ENCODE data around the gene HASPIN. TPM values are rescaled to one million over a fixed set of nuclear protein-coding genes. Genes with fewer than 3 reads are reported as not detected.

HASPIN gene
- total RNA-seq, 1 donor from 2014 or later, result 22.9 TPM

GRCh38 chr17:3768341-3768740 lies 44.6 kb downstream of the HASPIN start:
- DNase-seq (ENCODE audit: low read depth, low spot score), result no peak
- H3K27ac Mint-ChIP-seq (ENCODE audit: unreplicated experiment), result peak overlapping the region; percentile 52
- no peaks in the 10 kb centered on the region for H3K36me3 Mint-ChIP-seq (ENCODE audit: low read depth)
- H3K4me1 Mint-ChIP-seq, result peaks cover 17% of the 10 kb centered on the region
- TF ChIP-seq, protein P1, sequence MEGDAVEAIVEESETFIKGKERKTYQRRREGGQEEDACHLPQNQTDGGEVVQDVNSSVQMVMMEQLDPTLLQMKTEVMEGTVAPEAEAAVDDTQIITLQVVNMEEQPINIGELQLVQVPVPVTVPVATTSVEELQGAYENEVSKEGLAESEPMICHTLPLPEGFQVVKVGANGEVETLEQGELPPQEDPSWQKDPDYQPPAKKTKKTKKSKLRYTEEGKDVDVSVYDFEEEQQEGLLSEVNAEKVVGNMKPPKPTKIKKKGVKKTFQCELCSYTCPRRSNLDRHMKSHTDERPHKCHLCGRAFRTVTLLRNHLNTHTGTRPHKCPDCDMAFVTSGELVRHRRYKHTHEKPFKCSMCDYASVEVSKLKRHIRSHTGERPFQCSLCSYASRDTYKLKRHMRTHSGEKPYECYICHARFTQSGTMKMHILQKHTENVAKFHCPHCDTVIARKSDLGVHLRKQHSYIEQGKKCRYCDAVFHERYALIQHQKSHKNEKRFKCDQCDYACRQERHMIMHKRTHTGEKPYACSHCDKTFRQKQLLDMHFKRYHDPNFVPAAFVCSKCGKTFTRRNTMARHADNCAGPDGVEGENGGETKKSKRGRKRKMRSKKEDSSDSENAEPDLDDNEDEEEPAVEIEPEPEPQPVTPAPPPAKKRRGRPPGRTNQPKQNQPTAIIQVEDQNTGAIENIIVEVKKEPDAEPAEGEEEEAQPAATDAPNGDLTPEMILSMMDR (conservative IDR thresholded peaks at IDR 0.05), result no peak
- no peaks in the 10 kb centered on the region for H3K9me3 Mint-ChIP-seq
- no peaks in the 10 kb centered on the region for H3K27me3 Mint-ChIP-seq (ENCODE audit: low read depth)
- no peak overlapping the region for H3K4me3 Mint-ChIP-seq

DNA sequence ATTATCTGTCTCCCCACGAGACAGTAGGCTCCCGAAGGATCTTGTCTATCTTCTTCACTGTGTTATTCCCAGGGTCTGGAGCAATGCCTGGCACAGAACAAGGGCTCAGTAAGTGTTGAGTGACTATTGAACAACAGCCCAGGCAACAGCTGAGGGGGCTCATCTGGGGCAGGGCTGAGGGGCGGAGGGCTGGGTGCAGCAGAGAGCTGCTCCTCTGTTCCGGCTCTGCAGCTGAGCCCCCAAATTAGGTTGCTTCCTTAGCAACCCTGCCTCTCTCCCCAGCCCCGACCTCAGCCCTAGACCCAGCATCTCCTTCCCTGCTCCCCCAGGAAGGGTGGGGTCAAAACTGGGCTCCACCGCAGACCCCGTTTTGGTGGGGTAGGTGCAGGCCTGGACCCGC lies 45.1 kb downstream of the HASPIN start:
- no peak for DNase-seq (ENCODE audit: low read depth, low spot score)
- Mint-ChIP-seq H3K4me1 (peaks cover 17% of the 10 kb centered on the region), H3K27ac (ENCODE audit: unreplicated experiment) (peak overlapping the region; percentile 52), H3K36me3 (ENCODE audit: low read depth) (no peaks in the 10 kb centered on the region), H3K4me3 (no peak overlapping the region), H3K9me3 (no peaks in the 10 kb centered on the region), H3K27me3 (ENCODE audit: low read depth) (no peaks in the 10 kb centered on the region)
- TF ChIP-seq, protein P1 (conservative IDR thresholded peaks at IDR 0.05), result no peak

DNA sequence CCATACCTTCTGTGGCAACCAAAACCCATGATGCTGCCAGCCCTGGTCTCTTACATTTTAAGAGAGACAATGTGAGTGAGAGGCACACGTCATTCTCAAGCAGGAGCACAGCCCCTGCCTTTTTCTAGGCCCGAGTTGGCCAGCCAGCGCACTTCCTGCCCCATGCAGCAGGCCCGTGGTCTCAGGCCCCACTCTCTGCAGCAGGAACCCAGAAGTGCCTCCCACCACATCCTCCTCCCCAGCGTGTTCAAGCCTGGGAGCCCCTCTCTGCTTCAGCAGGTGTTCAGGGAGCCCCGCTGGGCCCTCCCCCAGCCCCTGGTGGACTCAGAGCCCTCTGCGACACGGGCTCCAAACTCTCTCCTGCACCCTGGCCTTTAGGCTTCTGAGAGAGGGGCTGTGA lies 46.8 kb downstream of the HASPIN start:
- Mint-ChIP-seq H3K4me1 (peaks cover 17% of the 10 kb centered on the region), H3K27ac (ENCODE audit: unreplicated experiment) (no peak overlapping the region), H3K36me3 (ENCODE audit: low read depth) (no peaks in the 10 kb centered on the region), H3K9me3 (no peaks in the 10 kb centered on the region), H3K4me3 (no peak overlapping the region), H3K27me3 (ENCODE audit: low read depth) (no peaks in the 10 kb centered on the region)
- no peak for DNase-seq (ENCODE audit: low read depth, low spot score)
- TF ChIP-seq, protein P1 (conservative IDR thresholded peaks at IDR 0.05), result no peak

DNA sequence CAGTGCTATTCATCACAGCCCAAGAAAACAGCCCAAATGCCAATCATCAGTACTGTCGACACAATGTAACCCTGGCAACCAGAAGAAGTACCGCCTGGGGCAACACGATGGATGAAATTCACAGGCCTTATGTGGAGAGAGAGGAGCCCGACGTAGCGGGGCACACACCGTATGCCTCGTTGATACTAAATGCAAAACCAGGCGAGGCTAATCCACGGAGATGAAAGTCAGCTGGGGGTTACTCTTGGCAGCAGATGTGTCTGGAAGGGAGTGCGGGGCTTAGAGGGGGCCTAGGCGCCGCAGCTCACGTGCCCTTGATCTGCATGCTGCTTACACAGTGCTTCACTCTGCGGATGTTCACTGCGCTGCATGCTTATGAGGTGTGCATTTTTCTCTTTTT lies 47.4 kb downstream of the HASPIN start:
- TF ChIP-seq, protein P1 (conservative IDR thresholded peaks at IDR 0.05), result no peak
- H3K27me3 Mint-ChIP-seq (ENCODE audit: low read depth), result no peaks in the 10 kb centered on the region
- no peaks in the 10 kb centered on the region for H3K9me3 Mint-ChIP-seq
- H3K36me3 Mint-ChIP-seq (ENCODE audit: low read depth), result no peaks in the 10 kb centered on the region
- peaks cover 17% of the 10 kb centered on the region for H3K4me1 Mint-ChIP-seq
- H3K27ac Mint-ChIP-seq (ENCODE audit: unreplicated experiment), result no peak overlapping the region
- no peak for DNase-seq (ENCODE audit: low read depth, low spot score)
- no peak overlapping the region for H3K4me3 Mint-ChIP-seq

DNA sequence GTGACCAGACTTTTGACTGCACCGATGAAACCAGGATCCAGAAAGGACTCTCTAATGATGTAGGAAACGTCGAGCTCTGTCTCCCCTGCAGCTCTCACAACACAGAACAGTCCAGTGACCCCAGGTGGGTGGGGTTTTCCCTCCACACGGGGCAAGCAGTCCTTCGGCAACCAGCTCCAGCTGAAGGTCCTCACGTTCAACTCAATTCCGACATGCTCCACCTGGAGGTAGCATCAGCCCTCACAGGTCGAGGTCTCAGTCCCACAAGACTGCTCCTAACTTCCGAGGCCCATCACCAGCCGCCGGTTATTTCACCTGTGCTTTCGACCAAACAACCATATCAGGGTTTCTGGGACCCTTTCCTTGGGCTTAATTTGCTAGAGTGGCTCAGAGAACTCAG lies 49.1 kb downstream of the HASPIN start:
- no peak for DNase-seq (ENCODE audit: low read depth, low spot score)
- H3K4me3 Mint-ChIP-seq, result no peak overlapping the region
- no peaks in the 10 kb centered on the region for H3K36me3 Mint-ChIP-seq (ENCODE audit: low read depth)
- H3K9me3 Mint-ChIP-seq, result no peaks in the 10 kb centered on the region
- peaks cover 17% of the 10 kb centered on the region for H3K4me1 Mint-ChIP-seq
- H3K27ac Mint-ChIP-seq (ENCODE audit: unreplicated experiment), result no peak overlapping the region
- H3K27me3 Mint-ChIP-seq (ENCODE audit: low read depth), result no peaks in the 10 kb centered on the region
- TF ChIP-seq, protein P1 (conservative IDR thresholded peaks at IDR 0.05), result no peak

DNA sequence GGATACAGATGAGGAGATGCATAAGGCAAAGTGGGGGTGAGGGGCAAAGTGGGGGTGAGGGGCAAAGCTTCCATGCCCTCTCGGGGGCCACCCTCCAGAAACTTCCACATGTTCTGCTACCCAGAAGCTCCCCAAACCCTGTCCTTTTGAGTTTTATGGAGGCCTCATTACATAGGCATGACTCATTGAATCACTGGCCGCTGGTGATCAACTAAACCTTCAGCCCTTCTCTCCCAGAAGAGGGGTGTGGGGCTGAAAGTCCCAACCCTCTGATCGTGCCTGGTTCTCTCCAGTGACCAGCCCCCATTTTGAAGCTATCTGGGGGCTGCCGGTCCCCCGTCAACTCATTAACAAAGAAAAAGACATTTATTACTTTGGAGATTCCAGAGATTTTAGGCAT lies 49.8 kb downstream of the HASPIN start:
- no peaks in the 10 kb centered on the region for H3K36me3 Mint-ChIP-seq (ENCODE audit: low read depth)
- H3K4me3 Mint-ChIP-seq, result no peak overlapping the region
- no peak overlapping the region for H3K27ac Mint-ChIP-seq (ENCODE audit: unreplicated experiment)
- H3K4me1 Mint-ChIP-seq, result peaks cover 15% of the 10 kb centered on the region
- H3K27me3 Mint-ChIP-seq (ENCODE audit: low read depth), result no peaks in the 10 kb centered on the region
- H3K9me3 Mint-ChIP-seq, result no peaks in the 10 kb centered on the region
- no peak for DNase-seq (ENCODE audit: low read depth, low spot score)
- TF ChIP-seq, protein P1 (conservative IDR thresholded peaks at IDR 0.05), result no peak
